ENCODE results near the gene MTHFSD.

- TF ChIP-seq, protein P1, sequence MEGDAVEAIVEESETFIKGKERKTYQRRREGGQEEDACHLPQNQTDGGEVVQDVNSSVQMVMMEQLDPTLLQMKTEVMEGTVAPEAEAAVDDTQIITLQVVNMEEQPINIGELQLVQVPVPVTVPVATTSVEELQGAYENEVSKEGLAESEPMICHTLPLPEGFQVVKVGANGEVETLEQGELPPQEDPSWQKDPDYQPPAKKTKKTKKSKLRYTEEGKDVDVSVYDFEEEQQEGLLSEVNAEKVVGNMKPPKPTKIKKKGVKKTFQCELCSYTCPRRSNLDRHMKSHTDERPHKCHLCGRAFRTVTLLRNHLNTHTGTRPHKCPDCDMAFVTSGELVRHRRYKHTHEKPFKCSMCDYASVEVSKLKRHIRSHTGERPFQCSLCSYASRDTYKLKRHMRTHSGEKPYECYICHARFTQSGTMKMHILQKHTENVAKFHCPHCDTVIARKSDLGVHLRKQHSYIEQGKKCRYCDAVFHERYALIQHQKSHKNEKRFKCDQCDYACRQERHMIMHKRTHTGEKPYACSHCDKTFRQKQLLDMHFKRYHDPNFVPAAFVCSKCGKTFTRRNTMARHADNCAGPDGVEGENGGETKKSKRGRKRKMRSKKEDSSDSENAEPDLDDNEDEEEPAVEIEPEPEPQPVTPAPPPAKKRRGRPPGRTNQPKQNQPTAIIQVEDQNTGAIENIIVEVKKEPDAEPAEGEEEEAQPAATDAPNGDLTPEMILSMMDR (IDR thresholded peaks at IDR 0.05), result no peak
- TF ChIP-seq POLR2AphosphoS5 (IDR thresholded peaks at IDR 0.05) (no peak), POLR2A (IDR thresholded peaks at IDR 0.05) (no peak)
These were observed 49.7 kb downstream of the MTHFSD start for GRCh38 chr16:86505185-86505898.
